HT1080 (cell line): ENCODE data around the gene EIF3K. TPM values are rescaled to one million over a fixed set of nuclear protein-coding genes. Genes with fewer than 3 reads are reported as not detected.
"Not testable (repeated sequence)": the region's sequence is repeated elsewhere in the genome, so short reads cannot be mapped to it uniquely, and the experiment has no call there.

Experiments used
- DNase-seq: peaks from one replicate; pipeline ENCODE4 v3.0.0-alpha.2; 2015; ENCODE audit warnings: low read depth
- total RNA-seq: library from RNA; depleted of rRNA; stranded (reverse); fragments of >200 nt; shearing (Covaris generic); gene quantifications from 2 replicates; pipeline ENCODE4 v1.2.3, GENCODE V29; 2014

EIF3K gene
- total RNA-seq, 1 experiment from 2014 or later = 564 TPM

- no peak for DNase-seq
These were observed 1.0 kb upstream of the EIF3K start, which contains the start of gene MAP4K1 for GRCh38 chr19:38617764-38618589. MAP4K1 (minus strand) TSS chr19:38617953; CDS start chr19:38617895, 58 bp downstream.

- no peak for DNase-seq
These were observed 580 bp downstream of the EIF3K start for GRCh38 chr19:38619361-38620174.

GRCh38 chr19:38624822-38625221 is 5.8 kb downstream of the EIF3K start:
- no peak for DNase-seq

GRCh38 chr19:38626401-38626800 is 7.4 kb downstream of the EIF3K start:
- DNase-seq = no peak

- no peak for DNase-seq
These were observed 10.6 kb downstream of the EIF3K start for GRCh38 chr19:38629568-38629967.

- not testable (repeated sequence) for DNase-seq
These were observed 12.3 kb downstream of the EIF3K start for GRCh38 chr19:38631301-38631700.

- not testable (repeated sequence) for DNase-seq
These were observed 13.0 kb downstream of the EIF3K start for GRCh38 chr19:38631811-38632475.

GRCh38 chr19:38632476-38633213 is 13.7 kb downstream of the EIF3K start:
- no peak for DNase-seq

- DNase-seq = peak; percentile 61
These were observed 15.9 kb downstream of the EIF3K start for GRCh38 chr19:38634757-38635482.

GRCh38 chr19:38635483-38636399 is 16.8 kb downstream of the EIF3K start:
- no peak for DNase-seq

GRCh38 chr19:38638461-38638860 is 19.5 kb downstream of the EIF3K start:
- DNase-seq = no peak

GRCh38 chr19:38639679-38640078 is 20.7 kb downstream of the EIF3K start:
- no peak for DNase-seq

- DNase-seq = no peak
These were observed 21.4 kb downstream of the EIF3K start for GRCh38 chr19:38640368-38640767.

- no peak for DNase-seq
These were observed 23.2 kb downstream of the EIF3K start for GRCh38 chr19:38642176-38642575.

- DNase-seq = no peak
These were observed 25.7 kb downstream of the EIF3K start for GRCh38 chr19:38644719-38645118.

GRCh38 chr19:38647368-38647965 is 28.5 kb downstream of the EIF3K start, which contains the start of gene ACTN4:
ACTN4 (plus strand) TSS chr19:38647649; CDS start chr19:38647746, 97 bp downstream.
- peak; percentile 96 for DNase-seq

GRCh38 chr19:38647966-38648768 is 29.2 kb downstream of the EIF3K start:
- DNase-seq = no peak

GRCh38 chr19:38648769-38649304 is 29.8 kb downstream of the EIF3K start:
- DNase-seq = no peak
